Neutrophil (primary cell): Measurements from ENCODE around the gene SHH.

Experiments used
- H3K27ac ChIP-seq: fragments of 200-600 bp; sonication (generic); 2 replicates; pipeline ENCODE4 v1.5.1; 2016; ENCODE audit warnings: mild to moderate bottlenecking, moderate library complexity
- H3K27me3 ChIP-seq: fragments of 200-600 bp; sonication (generic); 2 replicates; pipeline ENCODE4 v1.6.0; 2016; ENCODE audit warnings: mild to moderate bottlenecking
- H3K36me3 ChIP-seq: fragments of 200-600 bp; sonication (generic); 2 replicates; pipeline ENCODE4 v1.5.1; 2017
- H3K4me1 ChIP-seq, 2 experiments: fragments of 200-600 bp in 1 of 2; sonication (generic) in 1 of 2; 1 replicate in 1 of 2; 2 replicates in 1 of 2; pipeline versions ENCODE4 v1.5.1 to v1.6.1; 2013 to 2016; ENCODE audit warnings: low read depth in 1 of 2, low read length in 1 of 2, mild to moderate bottlenecking in 1 of 2, moderate library complexity in 1 of 2; ENCODE audit not compliant: control insufficient read depth in 1 of 2, insufficient read depth in 1 of 2
- H3K4me3 ChIP-seq, 2 experiments: fragments of 200-600 bp in 1 of 2; sonication (generic) in 1 of 2; 1 replicate in 1 of 2; 2 replicates in 1 of 2; pipeline ENCODE4 v1.5.1; 2013 to 2016; ENCODE audit warnings: low read depth in 1 of 2, low read length in 1 of 2, mild to moderate bottlenecking in 1 of 2, moderate library complexity in 1 of 2
- H3K9me3 ChIP-seq: fragments of 200-600 bp; sonication (generic); 2 replicates; pipeline ENCODE4 v1.5.1; 2016
- CTCF ChIP-seq: fragments of 200-600 bp; sonication (generic); IDR thresholded peaks from 2 replicates; pipeline ENCODE4 v1.5.1; 2016; ENCODE audit warnings: antibody characterized with exemption

The SHH gene

GRCh38 chr7:155808549-155809331 is 3.5 kb downstream of the SHH start:
- Histone ChIP-seq H3K27me3 (peaks cover 100% of the 10 kb centered on the region), H3K36me3 (no peaks in the 10 kb centered on the region), H3K27ac (no peak overlapping the region), H3K9me3 (no peaks in the 10 kb centered on the region), H3K4me3 (no peak overlapping the region), H3K4me1 (peaks cover 28 to 43% of the 10 kb centered on the region in 2 experiments)
- no peak for TF ChIP-seq CTCF

GRCh38 chr7:155807789-155808548 is 4.3 kb downstream of the SHH start:
- no peak for TF ChIP-seq CTCF
- Histone ChIP-seq H3K4me1 (peaks cover 36 to 51% of the 10 kb centered on the region in 2 experiments), H3K4me3 (no peak overlapping the region), H3K27me3 (peaks cover 100% of the 10 kb centered on the region), H3K27ac (no peak overlapping the region), H3K36me3 (no peaks in the 10 kb centered on the region), H3K9me3 (no peaks in the 10 kb centered on the region)

GRCh38 chr7:155807065-155807671 is 5.1 kb downstream of the SHH start:
- Histone ChIP-seq H3K9me3 (no peaks in the 10 kb centered on the region), H3K27ac (no peak overlapping the region), H3K27me3 (peaks cover 100% of the 10 kb centered on the region), H3K36me3 (no peaks in the 10 kb centered on the region), H3K4me1 (peaks cover 36 to 51% of the 10 kb centered on the region in 2 experiments), H3K4me3 (no peak overlapping the region)
- no peak for TF ChIP-seq CTCF

GRCh38 chr7:155806096-155806871 is 6.0 kb downstream of the SHH start:
- peaks cover 36 to 51% of the 10 kb centered on the region in 2 experiments for H3K4me1 ChIP-seq
- H3K27me3 ChIP-seq = peaks cover 100% of the 10 kb centered on the region
- no peak for TF ChIP-seq CTCF
- H3K27ac ChIP-seq = no peak overlapping the region
- no peaks in the 10 kb centered on the region for H3K36me3 ChIP-seq
- no peak overlapping the region for H3K4me3 ChIP-seq
- no peaks in the 10 kb centered on the region for H3K9me3 ChIP-seq

GRCh38 chr7:155805826-155806095 is 6.5 kb downstream of the SHH start:
- Histone ChIP-seq H3K9me3 (no peaks in the 10 kb centered on the region), H3K4me1 (peaks cover 36 to 51% of the 10 kb centered on the region in 2 experiments), H3K4me3 (peak overlapping the region in 1 of 2 experiments; percentile 60), H3K36me3 (no peaks in the 10 kb centered on the region), H3K27ac (no peak overlapping the region), H3K27me3 (peaks cover 100% of the 10 kb centered on the region)
- no peak for TF ChIP-seq CTCF
